Left cardiac atrium (tissue), 4 donors: ENCODE data around the gene PKLR. TPM values are rescaled to one million over a fixed set of nuclear protein-coding genes. Genes with fewer than 3 reads are reported as not detected.
A peak's percentile ranks its signal among the peaks of the same experiment; 100 is the strongest.
"Not testable (repeated sequence)": the region's sequence is repeated elsewhere in the genome, so short reads cannot be mapped to it uniquely, and the experiment has no call there.

Source experiments
- ATAC-seq, 2 donors: fragments of 200-7000 bp; cut with Tn5 transposase; one replicate each; pipeline ENCODE4 v1.9.1; 2020; ENCODE audit warnings: mild to moderate bottlenecking in 2 of 2, moderate library complexity in 2 of 2
- DNase-seq: peaks from one replicate; pipeline ENCODE4 v3.0.0-alpha.2; 2020
- intact Hi-C, 2 donors: fragments of 100-400 bp; cut with DNase I; formaldehyde crosslinking; loops; one replicate each; pipeline versions ENCODE4 v1.14.1 to v1.15.1; 2022 to 2023
- microRNA-seq, 2 donors: library from miRNA; unstranded; fragments of <30 nt; microRNA quantifications; one replicate each; pipeline ENCODE4 v1.2.0, GENCODE V29; 2020
- total RNA-seq, 2 donors: library from RNA; stranded (reverse); fragmentation: NEBNext Ultra II Directional; extraction: Animal tissue kit (Norgen Biotek cat#: 25700); gene quantifications; one replicate each; pipeline ENCODE4 v1.2.1, GENCODE V29; 2021
- donor health status: DM: no; HTN: yes; CAD: no.
- donor health status: DM: no; HTN: yes; CAD: no; lungs with severe emphysema.
- donor health status: DM: yes; HTN: yes; CAD: no.
- donor health status: Dilated cardiomyopathy.

The PKLR gene
- total RNA-seq, 2 donors from 2014 or later = not detected

DNA sequence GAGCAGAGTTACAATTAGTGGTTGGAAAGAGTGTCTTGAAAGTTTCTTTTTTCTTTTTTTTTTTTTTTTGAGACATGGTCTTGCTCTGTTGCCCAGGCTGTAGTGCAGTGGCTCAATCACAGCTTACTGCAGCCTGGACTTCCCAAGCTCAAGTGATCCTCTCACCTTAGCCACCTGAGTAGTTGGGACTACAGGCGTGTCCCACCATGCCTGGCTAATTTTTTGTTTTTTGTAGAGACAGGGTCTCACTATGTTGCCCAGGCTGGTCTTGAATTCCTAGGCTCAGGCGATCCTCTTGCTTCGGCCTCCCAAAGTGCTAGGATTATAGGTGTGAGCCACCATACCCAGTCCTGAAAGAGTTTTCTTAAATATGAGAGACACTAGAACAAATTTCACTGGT lies 54.4 kb downstream of the PKLR start:
- DNase-seq, intact Hi-C loops, ATAC-seq: not testable (repeated sequence)

GRCh38 chr1:155245163-155245524 lies 56.1 kb downstream of the PKLR start:
- ATAC-seq (no peak), DNase-seq (no peak)
- intact Hi-C loops = no loop called here

- ATAC-seq = peak; percentile 95 to 96
- peak; percentile 98 for DNase-seq
- intact Hi-C loops = loop anchor here in 1 of 2 donors (1.0 kb wide), 1 partner anchor 80 kb away; no protein-coding TSS in a partner anchor
These were observed 56.7 kb downstream of the PKLR start for GRCh38 chr1:155244368-155245162.

DNA sequence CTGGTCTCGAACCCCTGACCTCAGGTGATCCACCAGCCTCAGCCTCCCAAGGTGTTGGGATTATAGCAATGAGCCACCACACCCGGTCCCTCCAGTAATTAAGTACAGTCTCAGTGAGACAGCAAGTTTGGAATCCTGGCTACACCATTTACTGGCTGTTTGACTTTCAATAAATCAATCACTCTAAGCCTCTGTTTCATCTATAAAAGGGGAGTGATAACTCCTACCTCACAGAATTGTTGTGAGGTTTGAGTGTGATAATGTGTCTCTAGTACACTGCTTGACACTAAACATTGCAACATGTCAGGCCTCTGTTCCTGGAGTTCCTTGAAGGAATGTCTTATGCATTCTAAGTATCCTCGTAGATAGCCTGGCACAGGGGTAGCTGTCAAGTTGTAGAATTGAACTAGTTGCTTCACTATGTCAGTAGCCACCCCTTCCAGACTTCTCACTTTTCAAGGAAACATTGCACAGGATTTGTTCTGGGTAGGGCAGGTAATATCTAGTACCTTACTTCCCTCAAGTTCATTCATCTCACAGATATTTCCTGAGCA lies 58.4 kb downstream of the PKLR start:
- no peak for DNase-seq
- intact Hi-C loops = no loop called here
- ATAC-seq = no peak

- no peak for ATAC-seq
- DNase-seq = no peak
- intact Hi-C loops = no loop called here
These were observed 59.4 kb downstream of the PKLR start for GRCh38 chr1:155241841-155242264.

- intact Hi-C loops = no loop called here
- DNase-seq (peak; percentile 60), ATAC-seq (peak; percentile 16 to 41)
These were observed 60.1 kb downstream of the PKLR start for GRCh38 chr1:155241069-155241679.

Small RNA genes within 50 kb of the gene (microRNA-seq; reads per million reads assigned to microRNA genes)
- gene MIR555 = 0 to 0.54 reads per million in 2 donors

Other genes starting within 250 kb of the PKLR start
- gene EFNA4, start 237.7 kb downstream of the PKLR start, total RNA-seq = 1 to 10 TPM; 2.5 to 2.7 TPM
- 1 to 10 TPM; 1.1 to 1.4 TPM for gene EFNA3, start 222.6 kb downstream of the PKLR start, total RNA-seq
- gene EFNA1, start 173.6 kb downstream of the PKLR start, total RNA-seq = 10 to 100 TPM; 33.3 to 39.1 TPM
- gene SLC50A1, start 165.6 kb downstream of the PKLR start, total RNA-seq = 10 to 100 TPM; 12.2 to 13.0 TPM
- 10 to 100 TPM; 65.8 to 78.6 TPM for gene DPM3, start 160.9 kb downstream of the PKLR start, total RNA-seq
- 100 to 1,000 TPM; 143 to 156 TPM for gene KRTCAP2, start 128.1 kb downstream of the PKLR start, total RNA-seq
- gene TRIM46, start 127.6 kb downstream of the PKLR start, total RNA-seq = under 1 TPM; 0.15 to 0.21 TPM
- 10 to 100 TPM; 17.9 to 18.6 TPM for gene THBS3, start 93.5 kb downstream of the PKLR start, total RNA-seq
- gene MTX1, start 92.7 kb downstream of the PKLR start, total RNA-seq = 10 to 100 TPM; 19.7 to 25.5 TPM
- 10 to 100 TPM; 16.1 to 18.7 TPM for gene ENTREP3, start 46.0 kb downstream of the PKLR start, total RNA-seq
- gene SCAMP3, start 39.1 kb downstream of the PKLR start, total RNA-seq = 10 to 100 TPM; 53.6 to 66.4 TPM
- 10 to 100 TPM; 19.7 to 23.8 TPM for gene CLK2, start 27.9 kb downstream of the PKLR start, total RNA-seq
- gene HCN3, start 24.0 kb downstream of the PKLR start, total RNA-seq = 1 to 10 TPM in 1 of 2 donors, under 1 TPM in 1; 0.76 to 1.6 TPM
- 100 to 1,000 TPM in 1 of 2 donors, 10 to 100 TPM in 1; 92.9 to 128 TPM for gene FDPS, start 7.4 kb upstream of the PKLR start, total RNA-seq
- 10 to 100 TPM; 18.7 to 25.3 TPM for gene RUSC1, start 19.5 kb upstream of the PKLR start, total RNA-seq